GM18505 (cell line): ENCODE measurements around the gene WNK3.

Experiments
- ATAC-seq: cut with Tn5 transposase; IDR thresholded peaks from one replicate; pipeline ENCODE4 v1.9.1; 2021; ENCODE audit not compliant: unreplicated experiment
- POLR2A ChIP-seq: IDR thresholded peaks from 4 replicates; pipeline ENCODE4 v1.6.1; 2011; ENCODE audit warnings: borderline replicate concordance; ENCODE audit not compliant: insufficient read depth, insufficient read length; ENCODE audit errors: extremely low read depth

The WNK3 gene

GRCh38 chrX:54208531-54208930 lies 149.3 kb downstream of the WNK3 start:
- no peak for TF ChIP-seq POLR2A
- ATAC-seq = no peak

DNA sequence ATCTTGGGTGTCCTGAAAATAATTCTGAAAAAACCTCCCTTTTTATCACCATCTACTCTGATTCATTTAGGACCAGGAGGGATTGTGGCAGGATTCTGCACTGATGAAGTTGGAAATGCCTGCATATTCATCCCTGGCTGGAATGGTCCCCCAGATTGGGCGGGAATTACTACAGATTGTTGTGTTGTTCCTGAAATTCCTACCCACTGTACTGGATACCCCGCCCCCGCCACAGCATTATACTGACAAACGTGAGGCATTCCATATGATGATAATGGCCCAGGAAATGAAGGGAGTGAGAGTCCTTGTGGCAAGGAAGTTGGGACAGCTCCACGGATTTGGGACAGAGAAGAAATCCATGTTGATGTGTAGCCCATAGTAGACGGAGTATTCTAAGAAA lies 159.6 kb downstream of the WNK3 start:
- no peak for TF ChIP-seq POLR2A
- ATAC-seq = no peak

DNA sequence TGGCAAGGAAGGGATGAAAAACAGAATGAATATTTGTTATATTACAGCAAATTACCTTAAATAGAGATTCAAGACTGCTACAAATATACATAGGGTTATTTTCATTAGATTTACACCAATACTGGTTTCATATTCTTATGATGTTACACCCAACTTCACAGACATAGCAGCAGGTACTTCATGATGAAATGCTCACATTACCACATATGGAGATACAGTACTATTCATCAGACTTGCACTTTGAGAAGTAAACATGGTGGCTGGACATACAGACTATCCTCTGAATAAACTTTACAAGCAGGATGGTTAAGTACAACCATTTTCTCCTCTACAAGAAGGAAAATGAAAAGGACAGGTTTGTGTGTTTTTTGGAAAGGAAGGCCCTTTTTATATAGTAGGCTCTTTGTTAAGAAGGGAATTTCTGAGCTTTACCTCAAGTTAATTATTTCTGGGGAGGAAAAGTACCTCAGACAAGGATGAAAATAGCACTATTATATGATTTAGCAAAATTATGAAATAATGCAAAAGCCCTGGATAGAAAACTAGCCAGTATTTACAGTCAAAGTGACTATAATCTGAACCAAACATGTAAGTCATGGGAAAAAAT lies 162.8 kb downstream of the WNK3 start:
- no peak for TF ChIP-seq POLR2A
- no peak for ATAC-seq

DNA sequence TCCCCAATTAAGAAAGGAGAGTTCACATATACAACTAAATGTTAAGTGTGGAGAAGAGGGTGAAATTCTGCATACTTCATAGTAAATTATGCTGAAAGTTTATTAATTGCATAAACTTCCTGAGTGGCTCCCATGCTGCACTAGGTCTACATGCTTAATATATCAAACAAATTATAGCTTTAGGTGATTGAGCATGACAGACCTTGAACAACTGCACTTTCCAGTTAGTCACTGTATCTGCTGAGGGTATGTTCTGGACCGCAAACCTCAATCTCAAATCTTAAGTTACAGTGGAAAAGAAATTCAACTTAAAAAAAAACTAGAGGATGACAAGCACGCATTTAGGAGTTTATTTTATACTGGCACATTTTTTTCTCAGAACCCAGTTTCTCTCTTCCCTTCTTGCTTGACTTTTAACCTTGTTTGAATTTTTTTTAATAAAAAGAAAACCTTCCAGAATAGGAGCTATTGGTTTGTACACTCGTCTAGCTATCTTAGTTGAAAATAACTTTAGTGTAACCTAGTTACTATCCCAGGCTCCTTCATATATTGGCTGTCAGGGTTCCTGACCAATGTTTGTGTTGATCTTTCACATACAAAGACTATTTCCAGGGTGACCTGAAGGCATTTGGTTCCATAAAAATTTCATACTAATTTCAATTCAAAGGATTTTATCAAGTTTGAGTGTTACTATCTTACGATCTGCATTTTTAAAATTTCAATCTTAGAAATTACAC lies 164.6 kb downstream of the WNK3 start:
- TF ChIP-seq POLR2A = no peak

GRCh38 chrX:54184474-54184873 lies 173.4 kb downstream of the WNK3 start:
- no peak for TF ChIP-seq POLR2A
- no peak for ATAC-seq

More for the DNA sequence above, 164.6 kb downstream of the WNK3 start:
- ATAC-seq = no peak

GRCh38 chrX:54182864-54183613 lies 174.8 kb downstream of the WNK3 start, which contains the start of gene FAM120C:
Gene FAM120C, minus strand, starts transcription at chrX:54183254. Its CDS starts 56 bp downstream, at chrX:54183198.
- peak; percentile 68 for TF ChIP-seq POLR2A
- ATAC-seq = peak; percentile 44

- peak; percentile 48 for TF ChIP-seq POLR2A
- ATAC-seq = peak; percentile 57
Measured at GRCh38 chrX:54182194-54182863, 175.5 kb downstream of the WNK3 start.

GRCh38 chrX:54181202-54181953 lies 176.5 kb downstream of the WNK3 start:
- TF ChIP-seq POLR2A = no peak
- no peak for ATAC-seq

GRCh38 chrX:54180403-54180802 lies 177.4 kb downstream of the WNK3 start:
- TF ChIP-seq POLR2A = no peak

GRCh38 chrX:54178100-54178940 lies 179.5 kb downstream of the WNK3 start:
- TF ChIP-seq POLR2A = no peak
- no peak for ATAC-seq

More at GRCh38 chrX:54180403-54180802, 177.4 kb downstream of the WNK3 start:
- no peak for ATAC-seq

GRCh38 chrX:54177306-54177705 lies 180.5 kb downstream of the WNK3 start:
- no peak for ATAC-seq
- no peak for TF ChIP-seq POLR2A

DNA sequence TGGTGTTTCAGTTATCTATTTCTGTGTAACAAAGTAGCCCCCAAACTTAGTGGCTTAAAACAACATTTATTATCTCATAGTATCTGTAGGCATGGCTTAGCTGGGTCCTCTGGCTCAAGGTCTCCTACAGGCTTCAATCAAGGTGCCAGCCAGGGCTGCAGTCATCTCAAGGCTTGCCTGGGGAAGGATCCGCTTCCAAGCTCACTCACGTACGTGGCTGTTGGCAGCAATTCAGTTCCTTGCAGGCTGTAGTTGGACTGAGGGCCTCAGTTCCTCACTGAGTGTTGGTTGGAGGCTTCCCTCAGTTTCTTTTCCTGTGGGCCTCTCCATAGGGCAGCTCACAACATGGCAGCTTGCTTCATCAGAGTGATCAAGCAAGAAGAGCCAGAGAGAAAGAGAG lies 184.1 kb downstream of the WNK3 start:
- ATAC-seq = no peak
- no peak for TF ChIP-seq POLR2A
